IPS DF 6.9 (cell line): ENCODE data around the gene HSPB1.
"Not testable (repeated sequence)": the region's sequence is repeated elsewhere in the genome, so short reads cannot be mapped to it uniquely, and the experiment has no call there.

ENCODE experiments used
- DNase-seq: peaks from one replicate; pipeline ENCODE4 v3.0.0-alpha.2; 2013; ENCODE audit warnings: low read depth, low spot score
- H3K27ac ChIP-seq: one replicate; pipeline ENCODE4 v1.5.1; 2013; ENCODE audit warnings: low read length, control low read depth
- H3K27me3 ChIP-seq: 2 replicates; pipeline ENCODE4 v1.6.1; 2013; ENCODE audit warnings: mild to moderate bottlenecking, low read length; ENCODE audit not compliant: control insufficient read depth, insufficient read depth
- H3K36me3 ChIP-seq: 2 replicates; pipeline ENCODE4 v1.6.1; 2013; ENCODE audit warnings: low read length; ENCODE audit not compliant: control insufficient read depth, insufficient read depth
- H3K4me1 ChIP-seq: 2 replicates; pipeline ENCODE4 v1.6.1; 2013; ENCODE audit warnings: low read length; ENCODE audit not compliant: control insufficient read depth, insufficient read depth
- H3K4me3 ChIP-seq: 2 replicates; pipeline ENCODE4 v1.5.1; 2013; ENCODE audit warnings: mild to moderate bottlenecking, low read length
- H3K9me3 ChIP-seq: 2 replicates; pipeline ENCODE4 v1.6.1; 2013; ENCODE audit warnings: low read length, inconsistent platforms; ENCODE audit not compliant: control insufficient read depth, insufficient read depth
- WGBS: extraction: QIAGEN DNeasy Blood & Tissue Kit; methylation state at CpG from one replicate; pipeline ENCODE4 v1.1.7; 2013; ENCODE audit warnings: mixed read lengths, missing lambda C conversion rate; ENCODE audit not compliant: insufficient read length, insufficient coverage; 5-methylcytosine and 5-hydroxymethylcytosine counted together

HSPB1 gene

GRCh38 chr7:76333511-76334101 lies 31.1 kb downstream of the HSPB1 start:
- DNase-seq, result no peak
- no peaks in the 10 kb centered on the region for H3K4me1 ChIP-seq
- WGBS, result no CpG with 5 or more reads among the region's 14 CpGs
- no peak overlapping the region for H3K27ac ChIP-seq
- H3K36me3 ChIP-seq, result peaks cover 13% of the 10 kb centered on the region
- no peaks in the 10 kb centered on the region for H3K9me3 ChIP-seq
- H3K27me3 ChIP-seq, result no peaks in the 10 kb centered on the region
- no peak overlapping the region for H3K4me3 ChIP-seq

GRCh38 chr7:76334320-76334967 lies 32.0 kb downstream of the HSPB1 start:
- no peak for DNase-seq
- Histone ChIP-seq H3K9me3 (no peaks in the 10 kb centered on the region), H3K27me3 (no peaks in the 10 kb centered on the region), H3K4me3 (no peak overlapping the region), H3K27ac (no peak overlapping the region), H3K4me1 (no peaks in the 10 kb centered on the region), H3K36me3 (peaks cover 6% of the 10 kb centered on the region)
- no CpG with 5 or more reads among the region's 6 CpGs for WGBS

GRCh38 chr7:76335417-76335816 lies 32.9 kb downstream of the HSPB1 start:
- not testable (repeated sequence) for DNase-seq, H3K27ac ChIP-seq, H3K4me3 ChIP-seq, H3K4me1 ChIP-seq, H3K27me3 ChIP-seq, H3K9me3 ChIP-seq, H3K36me3 ChIP-seq
- WGBS, result no CpG with 5 or more reads among the region's 2 CpGs

GRCh38 chr7:76336094-76336493 lies 33.6 kb downstream of the HSPB1 start:
- H3K27me3 ChIP-seq, result no peaks in the 10 kb centered on the region
- H3K4me1 ChIP-seq, result no peaks in the 10 kb centered on the region
- H3K9me3 ChIP-seq, result no peaks in the 10 kb centered on the region
- H3K4me3 ChIP-seq, result no peak overlapping the region
- no peak for DNase-seq
- peaks cover 2% of the 10 kb centered on the region; the same call in 1 of the 2 replicates for H3K36me3 ChIP-seq
- H3K27ac ChIP-seq, result no peak overlapping the region

DNA sequence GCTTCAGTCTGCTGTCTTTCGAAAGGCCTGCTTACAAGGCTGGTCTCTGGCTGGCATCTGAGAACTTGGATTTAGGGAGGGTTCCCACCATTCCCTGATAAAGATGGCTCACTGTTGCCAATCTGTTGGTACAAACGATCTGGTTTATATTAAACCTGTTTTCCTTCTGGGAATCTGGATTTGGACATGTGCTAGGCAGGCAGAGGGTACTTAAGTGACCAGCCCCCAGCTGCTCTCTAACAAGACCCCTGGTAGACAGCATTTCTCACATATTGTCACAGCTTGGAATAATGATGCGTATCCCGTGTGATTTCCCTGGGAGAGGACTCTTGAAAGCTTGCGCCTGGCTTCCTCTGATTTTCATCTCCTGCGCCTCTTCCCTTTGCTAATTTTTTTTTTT lies 34.7 kb downstream of the HSPB1 start:
- no peak overlapping the region for H3K4me3 ChIP-seq
- H3K4me1 ChIP-seq, result no peaks in the 10 kb centered on the region
- no peaks in the 10 kb centered on the region for H3K9me3 ChIP-seq
- H3K27me3 ChIP-seq, result no peaks in the 10 kb centered on the region
- WGBS, result no CpG with 5 or more reads among the region's 6 CpGs
- peaks cover 2% of the 10 kb centered on the region; the same call in 1 of the 2 replicates for H3K36me3 ChIP-seq
- no peak overlapping the region for H3K27ac ChIP-seq
- no peak for DNase-seq

- no peaks in the 10 kb centered on the region for H3K4me1 ChIP-seq
- H3K9me3 ChIP-seq, result no peaks in the 10 kb centered on the region
- no peak for DNase-seq
- no CpG with 5 or more reads among the region's 9 CpGs for WGBS
- no peak overlapping the region for H3K27ac ChIP-seq
- no peaks in the 10 kb centered on the region; the same call in 1 of the 2 replicates for H3K27me3 ChIP-seq
- H3K4me3 ChIP-seq, result no peak overlapping the region
- H3K36me3 ChIP-seq, result peaks cover 6% of the 10 kb centered on the region
These were observed 36.0 kb downstream of the HSPB1 start for GRCh38 chr7:76338298-76339084.

DNA sequence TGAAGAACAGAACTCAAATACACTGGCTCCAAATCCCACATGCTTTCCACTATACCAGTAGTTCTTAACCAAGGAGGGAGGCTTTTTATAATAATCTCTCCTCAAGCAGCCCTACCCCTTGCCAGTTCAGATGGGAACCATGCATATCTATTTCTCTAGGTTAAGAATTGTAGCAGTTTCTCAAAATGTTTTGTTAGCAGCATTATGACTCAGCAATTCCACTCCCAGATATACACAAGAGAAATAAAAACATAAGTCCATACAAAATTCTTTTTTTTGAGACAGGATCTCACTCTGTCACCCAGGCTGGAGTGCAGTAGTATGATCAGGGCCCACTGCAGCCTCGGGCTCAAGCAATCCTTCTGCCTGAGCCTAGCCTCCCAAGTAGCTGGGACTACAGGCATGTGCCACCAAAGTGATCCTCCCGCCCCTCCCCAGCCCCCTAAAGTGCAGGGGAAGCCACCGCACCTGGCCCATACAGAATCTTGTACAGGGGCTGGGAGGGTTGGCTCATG lies 38.2 kb downstream of the HSPB1 start:
- Histone ChIP-seq H3K27me3 (no peaks in the 10 kb centered on the region; the same call in 1 of the 2 replicates), H3K27ac (no peak overlapping the region), H3K4me1 (no peaks in the 10 kb centered on the region), H3K9me3 (no peaks in the 10 kb centered on the region), H3K4me3 (no peak overlapping the region), H3K36me3 (peaks cover 14% of the 10 kb centered on the region)
- DNase-seq, result no peak
- no CpG with 5 or more reads among the region's 3 CpGs for WGBS

DNA sequence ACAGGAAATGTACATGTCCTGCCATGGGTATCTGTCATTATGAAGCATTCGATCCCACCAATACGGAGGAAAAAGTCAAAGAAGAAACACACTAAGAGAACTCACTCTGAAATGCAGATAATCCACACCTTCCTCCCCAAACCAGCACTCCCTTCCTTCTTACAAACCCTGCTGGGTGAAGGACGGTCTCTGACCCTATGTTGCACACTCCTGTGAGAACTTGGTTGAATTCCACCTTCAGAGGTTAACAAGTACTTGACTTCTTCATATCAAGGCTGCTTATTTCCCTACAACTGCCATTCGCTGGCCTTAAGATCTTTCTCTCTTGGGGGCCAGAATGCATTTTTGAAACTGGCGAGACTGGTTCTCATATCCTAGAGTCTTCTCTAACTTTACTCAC lies 39.7 kb downstream of the HSPB1 start:
- peaks cover 26% of the 10 kb centered on the region for H3K36me3 ChIP-seq
- no peak overlapping the region for H3K4me3 ChIP-seq
- H3K4me1 ChIP-seq, result no peaks in the 10 kb centered on the region
- DNase-seq, result no peak
- no peaks in the 10 kb centered on the region; the same call in 1 of the 2 replicates for H3K27me3 ChIP-seq
- H3K9me3 ChIP-seq, result no peaks in the 10 kb centered on the region
- H3K27ac ChIP-seq, result no peak overlapping the region
- WGBS, result no CpG with 5 or more reads among the region's 5 CpGs

DNA sequence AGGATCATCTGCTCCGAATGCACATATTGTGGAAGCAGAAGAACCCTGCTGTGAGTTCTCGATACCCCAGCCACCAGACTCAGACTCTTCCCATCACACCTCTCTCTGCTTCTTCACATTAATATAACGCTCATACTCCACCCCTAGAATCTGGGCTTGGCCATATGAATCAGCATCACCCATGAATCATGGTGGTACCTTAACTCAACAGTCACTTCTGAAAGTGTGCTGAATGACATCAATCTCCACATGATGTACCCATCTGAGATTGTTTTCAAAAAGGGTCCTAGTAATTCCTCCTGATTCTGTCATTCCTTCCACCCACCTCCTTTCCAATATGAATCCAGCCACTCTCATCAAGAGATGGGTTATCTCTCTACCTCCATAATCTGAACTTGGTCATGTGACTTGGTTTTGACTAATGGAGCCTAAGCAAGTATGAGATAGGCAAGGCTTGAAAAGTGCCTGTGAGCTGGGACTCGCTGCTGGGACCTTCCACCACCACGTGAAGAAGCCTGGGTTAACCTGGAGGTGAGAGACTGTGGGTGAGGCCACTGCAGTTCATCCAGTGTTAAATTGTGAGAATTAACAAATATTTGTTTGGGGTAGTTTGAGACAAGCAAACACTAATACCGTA lies 40.9 kb downstream of the HSPB1 start:
- peaks cover 26% of the 10 kb centered on the region for H3K36me3 ChIP-seq
- no peaks in the 10 kb centered on the region for H3K4me1 ChIP-seq
- H3K27ac ChIP-seq, result no peak overlapping the region
- DNase-seq, result no peak
- H3K9me3 ChIP-seq, result no peaks in the 10 kb centered on the region
- H3K4me3 ChIP-seq, result no peak overlapping the region
- no peaks in the 10 kb centered on the region; the same call in 1 of the 2 replicates for H3K27me3 ChIP-seq
- WGBS, result no CpG with 5 or more reads among the region's 6 CpGs

DNA sequence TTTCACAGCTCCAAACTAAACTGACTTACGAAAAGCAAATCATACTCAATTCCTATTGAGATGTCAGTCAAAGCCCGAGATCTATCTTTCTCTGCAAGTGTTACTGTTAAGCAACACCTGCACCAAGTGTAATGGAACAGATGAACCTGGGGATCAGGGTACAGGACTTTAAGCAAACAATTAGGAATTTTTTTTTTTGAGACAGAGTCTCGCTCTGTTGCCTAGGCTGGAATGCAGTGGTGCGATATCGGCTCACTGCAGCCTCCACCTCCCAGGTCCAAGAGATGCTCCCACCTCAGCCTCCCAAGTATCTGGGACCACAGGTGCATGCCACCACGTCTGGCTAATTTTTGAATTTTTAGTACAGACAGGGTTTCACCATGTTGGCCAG lies 41.5 kb downstream of the HSPB1 start:
- no peaks in the 10 kb centered on the region for H3K4me1 ChIP-seq
- H3K9me3 ChIP-seq, result no peaks in the 10 kb centered on the region
- no peaks in the 10 kb centered on the region; the same call in 1 of the 2 replicates for H3K27me3 ChIP-seq
- H3K4me3 ChIP-seq, result no peak overlapping the region
- peaks cover 26% of the 10 kb centered on the region for H3K36me3 ChIP-seq
- no CpG with 5 or more reads among the region's 6 CpGs for WGBS
- no peak overlapping the region for H3K27ac ChIP-seq
- DNase-seq, result no peak
